ENCODE measurements around the gene MRPL58.

The MRPL58 gene

GRCh38 chr17:74971842-74972106 lies 40.7 kb upstream of the MRPL58 start:
- peak overlapping the region; percentile 70 for H3K18ac ChIP-seq (ENCODE audit: low read length)
- H2BK120ac ChIP-seq (ENCODE audit: insufficient read depth, low read length, poor library complexity), result peak overlapping the region; percentile 56
- peak overlapping the region; percentile 53 for H3K14ac ChIP-seq (ENCODE audit: low read length)
- H4K8ac ChIP-seq (ENCODE audit: low read depth, low read length), result peak overlapping the region; percentile 57
- H2BK12ac ChIP-seq (ENCODE audit: low read length), result peak overlapping the region; percentile 80
- H2AK5ac ChIP-seq (ENCODE audit: low read length), result peak overlapping the region; percentile 39
- H3K79me1 ChIP-seq (ENCODE audit: low read length), result peaks cover 12% of the 10 kb centered on the region
- H3K79me2 ChIP-seq (ENCODE audit: control insufficient read depth, insufficient read depth, low read length, poor library complexity), result no peaks in the 10 kb centered on the region
- peak overlapping the region; percentile 41 for H2BK5ac ChIP-seq (ENCODE audit: low read depth, low read length, poor library complexity)
- H3K36me3 ChIP-seq (ENCODE audit: control insufficient read depth in 1 of 2, insufficient read depth in 2 of 2, low read length in 2 of 2), result no peaks in the 10 kb centered on the region
- no peak for DNase-seq
- H3K9me3 ChIP-seq (ENCODE audit: insufficient read depth, low read depth, low read length), result no peaks in the 10 kb centered on the region
- no peak overlapping the region for H3K9ac ChIP-seq (ENCODE audit: low read length)
- H3K27me3 ChIP-seq (ENCODE audit: insufficient read depth, low read length), result peaks cover 9% of the 10 kb centered on the region
- H3K4me2 ChIP-seq (ENCODE audit: low read length), result peak overlapping the region; percentile 87
- peak overlapping the region; percentile 49 for H4K12ac ChIP-seq (ENCODE audit: low read depth, low read length)
- H2AFZ ChIP-seq (ENCODE audit: insufficient read depth, low read length, poor library complexity), result peak overlapping the region; percentile 5
- H3K23ac ChIP-seq (ENCODE audit: low read length), result no peak overlapping the region
- H3K4ac ChIP-seq (ENCODE audit: low read depth, low read length), result no peak overlapping the region
- H3K4me1 ChIP-seq (ENCODE audit: control insufficient read depth in 1 of 2, insufficient read depth in 2 of 2, low read length in 2 of 2), result peaks cover 29 to 33% of the 10 kb centered on the region in 2 experiments
- peak overlapping the region; percentile 39 for H4K91ac ChIP-seq (ENCODE audit: low read depth, low read length)
- H3K4me3 ChIP-seq (ENCODE audit: low read depth, low read length), result peak overlapping the region; percentile 77
- no CpG with 5 or more reads among the region's 9 CpGs for WGBS (ENCODE audit: extremely low coverage, insufficient coverage, insufficient read length)
- H3K27ac ChIP-seq (ENCODE audit: low read depth, low read length), result no peak overlapping the region

DNA sequence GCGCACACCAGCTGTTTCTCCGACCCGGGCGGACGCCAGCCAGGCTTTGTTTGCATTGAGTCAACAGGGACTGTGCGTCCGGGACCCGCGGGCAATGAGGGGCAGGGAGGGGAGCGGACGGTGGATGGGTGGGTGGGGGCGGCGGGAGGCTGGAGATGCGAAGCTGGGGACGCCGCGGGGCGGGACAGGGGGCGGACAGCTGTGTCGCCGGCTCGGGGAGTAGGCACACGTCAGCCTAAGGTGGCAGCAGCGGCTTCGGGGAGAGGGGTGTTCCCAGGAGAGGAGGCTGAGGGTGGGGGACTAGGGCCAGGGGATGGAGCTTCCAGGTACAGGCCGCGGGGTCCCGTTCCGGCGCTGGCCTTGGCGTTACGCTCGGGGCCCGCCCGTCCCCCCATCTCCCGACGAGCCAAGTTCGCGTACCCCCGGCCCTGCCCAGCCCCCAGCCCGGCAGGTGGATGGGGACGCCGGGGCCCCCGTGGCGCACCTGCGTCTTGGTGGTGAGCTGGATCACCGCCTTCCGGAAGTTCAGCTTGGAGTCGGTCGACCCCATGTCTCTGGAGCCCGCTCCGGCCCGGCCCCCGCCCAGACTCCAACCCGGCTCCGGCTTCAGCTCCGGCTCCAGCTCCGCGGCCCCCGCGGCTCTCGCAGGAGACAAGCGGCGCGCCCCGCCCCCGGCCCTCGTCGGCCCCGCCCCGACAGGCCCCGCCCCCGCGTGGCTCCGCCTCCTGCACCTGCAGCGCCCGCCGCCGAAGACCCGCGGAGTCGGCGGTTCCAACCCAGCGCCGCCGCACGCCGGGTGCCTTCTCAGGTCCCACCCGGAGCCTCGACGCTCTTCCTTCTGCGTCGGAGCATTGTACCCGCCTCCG lies 40.1 kb upstream of the MRPL58 start, which contains the start of gene HID1:
Gene HID1, minus strand, starts transcription at position 653 of the 866 bp plus-strand sequence. Its CDS starts 103 bp downstream, at position 550.
- H3K4me3 ChIP-seq (ENCODE audit: low read depth, low read length), result peak within 1 kb of the TSS; percentile 77
- H3K4ac ChIP-seq (ENCODE audit: low read depth, low read length), result peak within 1 kb of the TSS; percentile 37
- no peak within 1 kb of the TSS for H3K27ac ChIP-seq (ENCODE audit: low read depth, low read length)
- no peak within 1 kb of the TSS for H3K23ac ChIP-seq (ENCODE audit: low read length)
- H3K18ac ChIP-seq (ENCODE audit: low read length), result peak within 1 kb of the TSS; percentile 70
- peak within 1 kb of the TSS; percentile 15 for H3K9ac ChIP-seq (ENCODE audit: low read length)
- no peaks in the 10 kb centered on the region for H3K9me3 ChIP-seq (ENCODE audit: insufficient read depth, low read depth, low read length)
- H4K8ac ChIP-seq (ENCODE audit: low read depth, low read length), result peak within 1 kb of the TSS; percentile 57
- peak within 1 kb of the TSS; percentile 39 for H4K91ac ChIP-seq (ENCODE audit: low read depth, low read length)
- H3K79me2 ChIP-seq (ENCODE audit: control insufficient read depth, insufficient read depth, low read length, poor library complexity), result no peaks in the 10 kb centered on the region
- H3K4me1 ChIP-seq (ENCODE audit: control insufficient read depth in 1 of 2, insufficient read depth in 2 of 2, low read length in 2 of 2), result peaks cover 29 to 33% of the 10 kb centered on the region in 2 experiments
- peaks cover 9% of the 10 kb centered on the region for H3K27me3 ChIP-seq (ENCODE audit: insufficient read depth, low read length)
- peak within 1 kb of the TSS; percentile 60 for H3K14ac ChIP-seq (ENCODE audit: low read length)
- H2BK5ac ChIP-seq (ENCODE audit: low read depth, low read length, poor library complexity), result peak within 1 kb of the TSS; percentile 41
- peak within 1 kb of the TSS; percentile 39 for H2AK5ac ChIP-seq (ENCODE audit: low read length)
- no CpG with 5 or more reads among the region's 95 CpGs for WGBS (ENCODE audit: extremely low coverage, insufficient coverage, insufficient read length)
- peak in 1 of 2 donors; percentile 59 for DNase-seq
- peak within 1 kb of the TSS; percentile 49 for H4K12ac ChIP-seq (ENCODE audit: low read depth, low read length)
- peak within 1 kb of the TSS; percentile 87 for H3K4me2 ChIP-seq (ENCODE audit: low read length)
- peaks cover 12% of the 10 kb centered on the region for H3K79me1 ChIP-seq (ENCODE audit: low read length)
- no peaks in the 10 kb centered on the region for H3K36me3 ChIP-seq (ENCODE audit: control insufficient read depth in 1 of 2, insufficient read depth in 2 of 2, low read length in 2 of 2)
- peak within 1 kb of the TSS; percentile 30 for H2AFZ ChIP-seq (ENCODE audit: insufficient read depth, low read length, poor library complexity)
- H2BK12ac ChIP-seq (ENCODE audit: low read length), result peak within 1 kb of the TSS; percentile 80
- H2BK120ac ChIP-seq (ENCODE audit: insufficient read depth, low read length, poor library complexity), result peak within 1 kb of the TSS; percentile 56

DNA sequence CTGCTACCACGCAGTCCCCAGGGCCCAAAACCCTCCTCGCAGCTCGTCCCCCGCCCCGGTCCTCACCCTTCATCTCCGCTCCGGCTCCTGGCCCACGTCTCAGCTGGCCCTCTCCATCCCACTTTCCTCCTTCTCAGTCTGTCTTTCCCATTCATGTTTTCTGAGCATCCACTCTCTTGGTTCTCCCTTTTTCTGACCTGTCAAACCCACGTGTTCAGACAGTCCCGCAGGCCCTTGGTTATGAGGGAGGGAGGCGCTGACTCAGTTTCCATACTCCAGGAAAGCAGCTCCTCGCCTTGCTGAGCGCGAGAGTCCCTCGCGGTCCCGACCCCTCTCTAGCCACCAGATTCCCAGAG lies 39.5 kb upstream of the MRPL58 start:
- Histone ChIP-seq H3K4ac (ENCODE audit: low read depth, low read length) (no peak overlapping the region), H3K4me1 (ENCODE audit: control insufficient read depth in 1 of 2, insufficient read depth in 2 of 2, low read length in 2 of 2) (peaks cover 29 to 33% of the 10 kb centered on the region in 2 experiments), H3K18ac (ENCODE audit: low read length) (no peak overlapping the region), H3K23ac (ENCODE audit: low read length) (no peak overlapping the region), H3K4me2 (ENCODE audit: low read length) (peak overlapping the region; percentile 87), H2AK5ac (ENCODE audit: low read length) (no peak overlapping the region), H3K27ac (ENCODE audit: low read depth, low read length) (no peak overlapping the region), H2BK120ac (ENCODE audit: insufficient read depth, low read length, poor library complexity) (no peak overlapping the region), H3K4me3 (ENCODE audit: low read depth, low read length) (peak overlapping the region; percentile 62), H3K79me1 (ENCODE audit: low read length) (peaks cover 12% of the 10 kb centered on the region), H3K14ac (ENCODE audit: low read length) (no peak overlapping the region), H3K79me2 (ENCODE audit: control insufficient read depth, insufficient read depth, low read length, poor library complexity) (no peaks in the 10 kb centered on the region), H3K9me3 (ENCODE audit: insufficient read depth, low read depth, low read length) (no peaks in the 10 kb centered on the region), H4K8ac (ENCODE audit: low read depth, low read length) (no peak overlapping the region), H2AFZ (ENCODE audit: insufficient read depth, low read length, poor library complexity) (peak overlapping the region; percentile 30), H4K12ac (ENCODE audit: low read depth, low read length) (no peak overlapping the region), H3K9ac (ENCODE audit: low read length) (no peak overlapping the region), H3K27me3 (ENCODE audit: insufficient read depth, low read length) (peaks cover 9% of the 10 kb centered on the region), H4K91ac (ENCODE audit: low read depth, low read length) (no peak overlapping the region), H3K36me3 (ENCODE audit: control insufficient read depth in 1 of 2, insufficient read depth in 2 of 2, low read length in 2 of 2) (no peaks in the 10 kb centered on the region), H2BK12ac (ENCODE audit: low read length) (no peak overlapping the region), H2BK5ac (ENCODE audit: low read depth, low read length, poor library complexity) (no peak overlapping the region)
- no peak for DNase-seq
- no CpG with 5 or more reads among the region's 17 CpGs for WGBS (ENCODE audit: extremely low coverage, insufficient coverage, insufficient read length)

DNA sequence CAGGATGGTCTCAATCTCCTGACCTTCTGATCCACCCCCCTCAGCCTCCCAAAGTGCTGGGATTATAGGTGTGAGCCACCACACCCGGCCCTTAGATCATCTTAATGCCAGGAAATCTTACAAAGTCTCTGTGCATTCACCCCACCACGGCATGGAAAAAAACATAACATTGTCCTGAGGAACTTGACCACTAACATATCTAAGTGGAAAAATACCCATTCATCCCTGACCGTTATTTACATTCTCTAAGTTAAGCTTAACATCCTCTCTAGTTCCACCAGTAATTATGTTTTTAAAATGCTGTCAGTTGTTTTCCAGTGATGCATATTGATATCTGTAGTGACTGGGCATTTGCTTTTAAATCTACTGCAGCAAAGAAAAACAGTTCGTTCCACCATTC lies 36.5 kb upstream of the MRPL58 start:
- Histone ChIP-seq H3K4ac (ENCODE audit: low read depth, low read length) (no peak overlapping the region), H4K12ac (ENCODE audit: low read depth, low read length) (no peak overlapping the region), H3K4me3 (ENCODE audit: low read depth, low read length) (no peak overlapping the region), H4K91ac (ENCODE audit: low read depth, low read length) (no peak overlapping the region), H3K27ac (ENCODE audit: low read depth, low read length) (no peak overlapping the region), H3K23ac (ENCODE audit: low read length) (no peak overlapping the region), H3K27me3 (ENCODE audit: insufficient read depth, low read length) (peaks cover 9% of the 10 kb centered on the region), H3K79me2 (ENCODE audit: control insufficient read depth, insufficient read depth, low read length, poor library complexity) (no peaks in the 10 kb centered on the region), H2AFZ (ENCODE audit: insufficient read depth, low read length, poor library complexity) (no peak overlapping the region), H3K9me3 (ENCODE audit: insufficient read depth, low read depth, low read length) (no peaks in the 10 kb centered on the region), H4K8ac (ENCODE audit: low read depth, low read length) (no peak overlapping the region), H3K36me3 (ENCODE audit: control insufficient read depth in 1 of 2, insufficient read depth in 2 of 2, low read length in 2 of 2) (no peaks in the 10 kb centered on the region), H2BK5ac (ENCODE audit: low read depth, low read length, poor library complexity) (no peak overlapping the region), H3K4me2 (ENCODE audit: low read length) (no peak overlapping the region), H3K9ac (ENCODE audit: low read length) (no peak overlapping the region), H2BK12ac (ENCODE audit: low read length) (no peak overlapping the region), H2AK5ac (ENCODE audit: low read length) (no peak overlapping the region), H3K18ac (ENCODE audit: low read length) (no peak overlapping the region), H2BK120ac (ENCODE audit: insufficient read depth, low read length, poor library complexity) (no peak overlapping the region), H3K4me1 (ENCODE audit: control insufficient read depth in 1 of 2, insufficient read depth in 2 of 2, low read length in 2 of 2) (peaks cover 13 to 17% of the 10 kb centered on the region in 2 experiments), H3K79me1 (ENCODE audit: low read length) (peaks cover 9% of the 10 kb centered on the region), H3K14ac (ENCODE audit: low read length) (no peak overlapping the region)
- no CpG with 5 or more reads among the region's 4 CpGs for WGBS (ENCODE audit: extremely low coverage, insufficient coverage, insufficient read length)
- no peak for DNase-seq
